A673 (cell line): ENCODE data around the gene ST7.

Source experiments
- EZH2 ChIP-seq: fragments of 200-600 bp; sonication (generic); IDR thresholded peaks from 2 replicates; pipeline ENCODE4 v1.6.1; 2017; ENCODE audit warnings: borderline replicate concordance, low read depth, mild to moderate bottlenecking, mixed read lengths, antibody characterized with exemption, low read length; ENCODE audit not compliant: poor library complexity, severe bottlenecking
- TF ChIP-seq, protein P1 (sequence below): fragments of 300-800, 200-600 bp; sonication (generic); conservative IDR thresholded peaks from 2 replicates; pipeline ENCODE4 v1.5.1; 2017; ENCODE audit warnings: low read depth, mild to moderate bottlenecking, antibody characterized with exemption, low read length, moderate library complexity, mixed read lengths

DNA sequence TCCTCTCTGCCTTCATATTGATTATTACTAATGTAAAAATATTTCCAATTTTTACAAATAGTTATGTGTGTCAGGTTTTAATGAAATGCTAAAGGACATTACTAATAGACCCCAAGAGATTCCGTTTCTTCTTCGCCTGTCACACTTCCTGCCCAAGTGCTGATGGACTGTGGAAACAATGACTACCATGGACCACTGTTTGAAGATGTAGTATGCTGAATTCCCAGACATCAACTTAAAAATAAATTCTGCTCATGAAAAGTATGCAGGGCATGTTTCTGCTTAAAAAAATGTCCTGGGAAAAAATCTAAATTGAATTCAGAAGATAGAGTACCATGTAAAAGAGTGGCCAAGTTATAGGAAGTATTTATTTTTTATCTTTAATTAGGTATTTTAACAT is 52.1 kb downstream of the ST7 start:
- TF ChIP-seq, protein P1, sequence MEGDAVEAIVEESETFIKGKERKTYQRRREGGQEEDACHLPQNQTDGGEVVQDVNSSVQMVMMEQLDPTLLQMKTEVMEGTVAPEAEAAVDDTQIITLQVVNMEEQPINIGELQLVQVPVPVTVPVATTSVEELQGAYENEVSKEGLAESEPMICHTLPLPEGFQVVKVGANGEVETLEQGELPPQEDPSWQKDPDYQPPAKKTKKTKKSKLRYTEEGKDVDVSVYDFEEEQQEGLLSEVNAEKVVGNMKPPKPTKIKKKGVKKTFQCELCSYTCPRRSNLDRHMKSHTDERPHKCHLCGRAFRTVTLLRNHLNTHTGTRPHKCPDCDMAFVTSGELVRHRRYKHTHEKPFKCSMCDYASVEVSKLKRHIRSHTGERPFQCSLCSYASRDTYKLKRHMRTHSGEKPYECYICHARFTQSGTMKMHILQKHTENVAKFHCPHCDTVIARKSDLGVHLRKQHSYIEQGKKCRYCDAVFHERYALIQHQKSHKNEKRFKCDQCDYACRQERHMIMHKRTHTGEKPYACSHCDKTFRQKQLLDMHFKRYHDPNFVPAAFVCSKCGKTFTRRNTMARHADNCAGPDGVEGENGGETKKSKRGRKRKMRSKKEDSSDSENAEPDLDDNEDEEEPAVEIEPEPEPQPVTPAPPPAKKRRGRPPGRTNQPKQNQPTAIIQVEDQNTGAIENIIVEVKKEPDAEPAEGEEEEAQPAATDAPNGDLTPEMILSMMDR = no peak
- TF ChIP-seq EZH2 = no peak
